GM19238 (cell line): ENCODE measurements around the gene MSRB3.

Experiments
- DNase-seq: peaks from one replicate; pipeline ENCODE4 v3.0.0; 2011; ENCODE audit warnings: low spot score; ENCODE audit not compliant: insufficient read length

Gene MSRB3

GRCh38 chr12:65391711-65392110 lies 113.2 kb downstream of the MSRB3 start:
- DNase-seq: no peak

DNA sequence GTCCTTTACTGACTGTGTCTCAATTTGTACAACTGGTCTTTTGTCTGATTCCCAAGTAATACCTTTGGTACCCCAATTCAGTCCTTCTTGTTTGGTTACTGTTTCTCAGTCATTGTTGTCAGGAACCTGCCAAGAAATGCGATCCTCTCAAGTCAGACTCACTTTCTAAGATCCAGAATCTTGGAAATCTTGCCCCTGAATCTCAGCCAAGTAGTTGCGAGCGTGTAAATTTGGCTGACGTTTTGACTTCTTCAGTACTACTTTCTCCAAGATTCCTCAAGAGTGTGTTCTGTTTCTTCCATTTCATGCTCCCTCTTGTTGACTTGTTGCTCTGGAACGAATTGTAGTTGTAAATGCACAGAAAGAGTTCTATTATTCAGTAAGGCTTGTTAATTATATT lies 114.0 kb downstream of the MSRB3 start:
- DNase-seq: no peak

DNA sequence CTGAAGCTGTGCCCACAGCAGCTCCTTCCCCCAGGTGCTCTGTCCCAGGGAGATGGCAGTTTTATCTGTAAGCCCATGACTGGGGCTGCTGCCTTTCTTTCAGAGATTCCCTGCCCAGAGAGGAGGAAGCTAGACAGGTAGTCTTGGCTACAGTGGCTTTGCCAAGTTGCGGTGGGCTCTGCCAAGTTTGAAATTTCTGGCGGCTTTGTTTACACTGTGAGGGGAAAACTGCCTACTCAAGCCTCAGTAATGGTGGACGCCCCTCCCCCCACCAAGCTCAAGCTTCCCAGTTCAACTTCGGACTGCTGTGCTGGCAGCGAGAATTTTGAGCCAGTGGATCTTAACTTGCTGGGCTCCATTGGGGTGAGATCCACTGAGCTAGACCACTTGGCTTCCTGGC lies 124.7 kb downstream of the MSRB3 start:
- DNase-seq: no peak

DNA sequence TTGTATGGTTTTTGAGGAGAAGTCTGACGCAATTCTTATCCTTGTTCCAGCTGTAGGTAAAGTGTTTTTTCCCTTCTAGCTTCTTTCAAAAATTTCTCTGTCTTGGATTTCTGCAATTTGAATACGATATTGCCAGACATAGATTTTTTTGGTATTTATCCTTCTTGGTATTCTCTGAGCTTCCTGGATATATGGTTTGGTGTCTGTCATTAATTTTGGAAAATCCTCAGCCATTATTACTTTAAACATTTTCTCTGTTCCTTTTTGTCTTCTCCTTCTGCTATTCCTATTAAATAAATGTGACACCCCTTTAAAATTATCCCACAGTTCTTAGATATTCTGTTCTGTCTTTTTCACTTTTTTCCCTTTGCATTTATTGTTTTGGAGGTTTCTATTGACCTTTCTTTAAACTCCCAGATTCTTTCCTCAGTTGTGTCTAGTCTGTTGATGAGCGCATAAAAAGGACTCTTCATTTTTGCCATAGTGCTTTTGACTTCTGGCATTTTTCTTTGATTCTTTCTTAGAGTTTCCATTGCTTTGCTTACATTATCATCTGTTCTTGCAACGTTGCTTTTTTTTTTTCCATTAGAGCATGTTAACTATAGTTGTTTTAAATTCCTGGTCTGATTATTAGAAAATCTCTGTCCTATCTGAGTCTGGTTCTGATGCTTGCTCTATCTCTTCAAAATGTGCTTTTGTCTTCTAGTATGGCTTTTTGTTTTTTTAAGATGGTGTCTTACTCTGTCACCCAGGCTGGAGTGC lies 129.1 kb downstream of the MSRB3 start:
- no peak for DNase-seq

- DNase-seq: no peak
Observed at GRCh38 chr12:65408441-65408840, 130.0 kb downstream of the MSRB3 start.

GRCh38 chr12:65409726-65410125 lies 131.2 kb downstream of the MSRB3 start:
- DNase-seq: no peak

DNA sequence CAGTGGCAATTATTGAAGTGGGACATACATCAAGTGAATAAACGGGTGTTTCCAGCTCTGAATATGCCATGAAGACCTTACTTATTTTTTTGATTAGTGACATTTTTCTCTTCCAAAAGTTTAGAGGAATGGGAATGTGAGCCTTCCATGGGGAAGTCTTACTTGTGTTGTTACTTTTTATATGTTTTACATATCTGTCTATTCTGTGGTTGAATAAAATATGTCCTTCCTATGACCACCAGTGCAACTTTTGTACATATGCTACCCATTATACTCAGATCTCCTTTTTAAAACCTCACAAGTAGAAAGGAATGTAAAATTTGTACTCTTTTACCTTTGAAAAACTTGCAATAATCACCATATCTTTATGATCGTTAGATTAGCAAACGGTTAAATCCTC lies 132.7 kb downstream of the MSRB3 start:
- no peak for DNase-seq

DNA sequence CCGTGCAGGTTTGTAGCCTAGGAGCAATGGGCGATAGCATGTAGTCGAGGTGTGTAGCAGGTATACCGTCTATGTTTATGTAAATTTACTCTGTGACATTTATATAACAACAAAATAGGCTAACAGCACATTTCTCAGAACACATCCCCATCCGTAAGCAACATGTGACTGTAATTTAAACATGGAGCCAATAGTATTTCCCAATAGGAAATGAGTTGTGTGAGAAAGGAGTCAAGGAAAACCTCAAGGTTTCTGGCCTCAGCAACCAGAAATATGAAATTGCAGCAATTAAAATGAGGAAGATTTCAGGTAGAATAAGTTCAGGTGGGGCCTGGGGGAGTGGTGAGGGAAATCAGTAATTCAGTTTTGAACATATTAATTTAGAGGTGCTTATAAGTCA lies 136.0 kb downstream of the MSRB3 start:
- no peak for DNase-seq

GRCh38 chr12:65415826-65416225 lies 137.3 kb downstream of the MSRB3 start:
- no peak for DNase-seq

DNA sequence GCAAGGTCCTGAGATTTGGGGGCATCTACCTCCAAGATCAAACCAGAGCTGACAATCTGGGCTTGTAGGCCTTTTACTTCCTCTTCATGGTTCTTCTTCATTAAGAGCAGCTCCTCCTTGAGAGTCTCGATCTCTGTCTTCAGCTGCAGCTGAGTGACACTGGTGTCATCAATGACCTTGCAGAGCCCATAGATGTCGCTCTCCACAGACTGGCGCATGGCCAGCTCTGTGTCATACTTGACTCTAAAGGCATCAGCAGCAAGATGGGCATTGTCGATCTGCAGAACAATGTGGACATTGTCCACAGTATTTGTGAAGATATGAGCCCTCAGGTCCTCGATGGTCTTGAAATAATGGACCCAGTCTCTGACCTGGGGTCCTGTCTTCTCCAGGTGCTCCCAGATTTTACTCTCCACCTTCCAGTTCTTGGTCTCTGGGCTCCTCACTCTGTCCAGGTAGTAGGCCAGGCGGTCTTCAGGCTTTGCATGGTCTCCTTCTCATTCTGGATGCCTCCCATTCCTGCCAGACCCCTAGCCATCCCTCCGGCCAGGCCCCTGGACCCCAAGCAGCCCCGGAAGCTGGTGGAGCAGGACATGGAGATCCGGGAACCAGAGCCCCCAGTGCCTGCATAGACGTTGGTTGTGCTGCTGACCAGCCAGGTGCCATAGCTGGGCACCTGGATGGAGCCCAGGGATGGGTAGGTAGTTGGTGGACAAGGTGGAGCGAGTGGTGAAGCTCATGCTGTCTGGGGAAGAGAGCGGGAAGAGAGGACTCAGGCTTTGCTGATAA lies 141.0 kb downstream of the MSRB3 start:
- no peak for DNase-seq

GRCh38 chr12:65420941-65421340 lies 142.5 kb downstream of the MSRB3 start:
- DNase-seq: no peak

DNA sequence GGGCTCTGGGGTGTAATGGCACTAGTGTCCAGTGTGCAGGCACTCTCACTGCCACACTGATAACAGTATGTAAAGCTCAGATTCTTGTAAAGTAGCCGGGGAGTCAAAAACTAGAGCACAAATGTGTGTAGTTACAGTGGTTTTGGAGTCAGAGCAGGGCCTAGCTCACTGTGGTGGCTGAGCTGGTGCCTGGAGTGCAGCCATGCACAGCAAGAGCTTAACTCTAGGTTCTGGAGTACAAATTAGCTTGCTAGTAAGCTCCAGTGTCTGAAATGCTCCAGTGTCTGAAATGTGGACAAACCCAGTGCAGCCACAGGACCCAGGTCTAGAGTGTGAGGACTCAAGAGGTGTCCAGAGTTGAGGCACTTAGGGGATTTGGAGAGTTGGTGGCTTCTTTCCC lies 149.2 kb downstream of the MSRB3 start:
- no peak for DNase-seq

DNA sequence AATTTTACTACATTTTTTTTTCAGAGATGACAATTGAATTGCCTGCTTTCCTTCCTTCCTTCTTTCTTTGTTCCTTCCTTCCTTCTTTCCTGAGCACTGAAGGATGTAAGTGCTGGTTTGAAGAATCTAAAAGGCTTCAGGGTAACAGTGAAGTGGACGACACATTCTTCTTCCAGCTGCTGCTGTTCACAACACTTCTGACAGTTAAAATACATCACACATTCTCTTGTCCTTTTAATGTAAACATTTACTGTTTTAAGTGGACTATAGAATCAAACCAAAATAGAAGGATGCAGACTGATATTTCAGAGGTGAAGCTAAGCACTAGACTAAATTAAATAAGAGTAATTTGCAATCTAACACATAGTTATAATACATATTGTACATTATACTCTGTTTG lies 151.5 kb downstream of the MSRB3 start:
- no peak for DNase-seq

GRCh38 chr12:65430571-65431306 lies 152.3 kb downstream of the MSRB3 start:
- DNase-seq: no peak

DNA sequence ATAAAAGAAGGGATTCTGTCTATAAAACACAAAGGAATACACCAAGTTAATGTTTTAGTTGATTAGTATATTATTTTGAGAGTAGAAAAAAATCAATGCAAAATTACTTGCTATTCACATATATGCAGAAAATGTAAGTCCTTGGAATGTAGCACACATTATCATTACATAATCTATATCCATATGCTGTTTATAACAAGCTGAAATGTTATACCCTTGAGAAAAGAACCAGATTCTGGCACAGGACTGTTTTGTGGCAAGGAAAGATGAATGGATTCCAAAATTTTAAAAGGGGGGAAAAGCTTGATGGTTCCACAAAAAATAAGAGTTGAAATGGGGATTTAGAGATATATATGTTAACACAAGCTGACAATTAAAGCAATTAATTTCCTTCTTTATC lies 153.6 kb downstream of the MSRB3 start:
- no peak for DNase-seq

GRCh38 chr12:65432651-65433050 lies 154.2 kb downstream of the MSRB3 start:
- DNase-seq: no peak

GRCh38 chr12:65434737-65435136 lies 156.3 kb downstream of the MSRB3 start:
- no peak for DNase-seq

DNA sequence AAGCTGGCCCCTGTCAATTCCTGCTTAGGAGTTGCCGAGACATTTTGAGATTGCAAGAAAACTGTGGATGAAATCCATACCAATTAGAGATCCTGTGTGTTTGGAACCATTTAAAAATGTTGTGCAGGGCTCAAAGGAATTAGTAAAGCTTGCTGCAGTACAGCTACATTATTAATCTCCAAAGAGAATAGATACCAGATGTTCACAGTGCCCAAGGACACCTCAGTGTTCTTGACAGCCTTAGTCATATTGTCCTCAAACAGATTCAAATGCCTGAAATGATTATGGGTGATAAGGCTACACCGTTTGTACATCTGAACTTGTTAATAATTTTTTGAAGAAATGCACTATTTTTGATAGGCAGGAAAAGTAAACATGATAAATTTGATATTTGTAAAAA lies 164.6 kb downstream of the MSRB3 start:
- DNase-seq: no peak

- DNase-seq: no peak
Observed at GRCh38 chr12:65444996-65445395, 166.5 kb downstream of the MSRB3 start.

DNA sequence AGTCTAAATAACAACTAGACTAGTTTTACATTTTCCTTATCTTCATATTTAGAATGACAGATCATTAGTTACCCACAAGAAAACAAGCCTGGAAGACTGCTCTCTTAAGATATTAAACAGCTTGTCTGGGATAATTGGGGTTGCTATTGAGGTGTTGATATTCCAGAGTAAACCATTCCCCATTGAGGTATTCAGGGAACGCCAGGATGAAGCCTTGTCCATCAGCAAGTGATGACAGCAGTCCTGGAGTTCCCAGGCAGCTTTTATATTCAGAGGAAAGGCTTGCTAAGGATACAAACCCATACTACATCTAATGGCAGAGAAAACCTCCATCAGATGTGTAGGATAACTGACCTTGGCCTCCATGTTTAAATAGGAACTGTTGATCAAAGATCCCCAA lies 168.4 kb downstream of the MSRB3 start:
- no peak for DNase-seq

DNA sequence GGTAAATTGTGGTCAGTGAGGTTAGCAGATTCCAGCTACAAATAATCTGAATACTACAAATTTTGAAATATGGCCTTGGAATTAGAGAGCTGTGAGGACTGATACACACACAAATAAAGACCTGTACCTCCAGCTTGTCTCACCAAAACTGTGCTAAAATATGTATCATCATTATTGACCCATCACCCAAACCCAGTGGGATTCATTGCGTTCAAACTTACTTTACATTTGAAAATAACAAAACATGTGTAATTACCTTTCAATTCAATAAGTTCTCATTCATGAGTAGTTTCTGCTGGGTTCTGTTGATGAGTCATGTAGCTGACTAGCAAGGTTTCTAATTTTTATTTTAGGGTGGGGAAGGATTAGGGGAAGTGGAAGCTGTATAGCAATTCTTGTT lies 170.9 kb downstream of the MSRB3 start:
- DNase-seq: no peak

- DNase-seq: no peak
Observed at GRCh38 chr12:65450625-65451024, 172.1 kb downstream of the MSRB3 start.
